ENCODE measurements around the gene PCDHB14. TPM values are rescaled to one million over a fixed set of nuclear protein-coding genes. Genes with fewer than 3 reads are reported as not detected.
"Not testable (repeated sequence)": the region's sequence is repeated elsewhere in the genome, so short reads cannot be mapped to it uniquely, and the experiment has no call there.

The PCDHB14 gene
- total and polyA plus RNA-seq, 2 donors from 2014 or later = 2.0 to 6.2 TPM

- FAIRE-seq = no peak
These were observed 26.8 kb upstream of the PCDHB14 start for GRCh38 chr5:141196363-141196762.

GRCh38 chr5:141199359-141200235, 23.5 kb upstream of the PCDHB14 start, which contains the start of gene PCDHB11:
Gene PCDHB11, plus strand, starts transcription at chr5:141199627. Its CDS starts 148 bp downstream, at chr5:141199775.
- H3K9me3 ChIP-seq (ENCODE audit: control insufficient read depth in 2 of 3, insufficient read depth in 1 of 3, low read length in 3 of 3) = peaks cover 2 to 32% (median 12%) of the 10 kb centered on the region in 3 donors
- no peak within 1 kb of the TSS for H3K27ac ChIP-seq (ENCODE audit: low read depth in 2 of 2, low read length in 2 of 2)
- intact Hi-C loops (cut with DNase I) = no loop called here
- no peak for FAIRE-seq
- no peaks in the 10 kb centered on the region for H3K4me1 ChIP-seq (ENCODE audit: control insufficient read depth in 2 of 3, insufficient read depth in 2 of 3, low read depth in 1 of 3, low read length in 3 of 3)
- H3K27me3 ChIP-seq (ENCODE audit: control insufficient read depth, insufficient read depth, low read length) = no peaks in the 10 kb centered on the region
- peak in 3 of 5 donors; percentile 32 to 45 (median 35) for DNase-seq
- H3K4me3 ChIP-seq (ENCODE audit: low read length in 3 of 3) = peak within 1 kb of the TSS; percentile 16 to 61 (median 51)
- no peaks in the 10 kb centered on the region for H3K36me3 ChIP-seq (ENCODE audit: control insufficient read depth in 2 of 3, insufficient read depth in 3 of 3, low read length in 3 of 3)
- no peak within 1 kb of the TSS for H3K9ac ChIP-seq (ENCODE audit: low read length in 3 of 3)
- peak; percentile 20 for TF ChIP-seq CTCF (IDR thresholded peaks at IDR 0.05; ENCODE audit: borderline replicate concordance, extremely low read depth, insufficient read depth)

More at GRCh38 chr5:141196363-141196762, 26.8 kb upstream of the PCDHB14 start:
- H3K4me3 ChIP-seq (ENCODE audit: low read length in 3 of 3) = no peak overlapping the region
- H3K4me1 ChIP-seq (ENCODE audit: control insufficient read depth in 2 of 3, insufficient read depth in 2 of 3, low read depth in 1 of 3, low read length in 3 of 3) = no peaks in the 10 kb centered on the region
- TF ChIP-seq CTCF (IDR thresholded peaks at IDR 0.05; ENCODE audit: borderline replicate concordance, extremely low read depth, insufficient read depth) = no peak
- no peak overlapping the region for H3K9ac ChIP-seq (ENCODE audit: low read length in 3 of 3)
- H3K9me3 ChIP-seq (ENCODE audit: control insufficient read depth in 2 of 3, insufficient read depth in 1 of 3, low read length in 3 of 3) = peaks cover 2 to 43% (median 12%) of the 10 kb centered on the region in 3 donors
- no peak overlapping the region for H3K27ac ChIP-seq (ENCODE audit: low read depth in 2 of 2, low read length in 2 of 2)
- no peak for DNase-seq
- intact Hi-C loops (cut with DNase I) = no loop called here
- H3K36me3 ChIP-seq (ENCODE audit: control insufficient read depth in 2 of 3, insufficient read depth in 3 of 3, low read length in 3 of 3) = no peaks in the 10 kb centered on the region
- no peaks in the 10 kb centered on the region for H3K27me3 ChIP-seq (ENCODE audit: control insufficient read depth, insufficient read depth, low read length)

GRCh38 chr5:141201126-141201525, 22.0 kb upstream of the PCDHB14 start:
- peaks cover 2 to 30% (median 7%) of the 10 kb centered on the region in 3 donors for H3K9me3 ChIP-seq (ENCODE audit: control insufficient read depth in 2 of 3, insufficient read depth in 1 of 3, low read length in 3 of 3)
- H3K9ac ChIP-seq (ENCODE audit: low read length in 3 of 3); H3K27me3 ChIP-seq (ENCODE audit: control insufficient read depth, insufficient read depth, low read length); H3K36me3 ChIP-seq (ENCODE audit: control insufficient read depth in 2 of 3, insufficient read depth in 3 of 3, low read length in 3 of 3); H3K27ac ChIP-seq (ENCODE audit: low read depth in 2 of 2, low read length in 2 of 2); H3K4me1 ChIP-seq (ENCODE audit: control insufficient read depth in 2 of 3, insufficient read depth in 2 of 3, low read depth in 1 of 3, low read length in 3 of 3); DNase-seq; FAIRE-seq; H3K4me3 ChIP-seq (ENCODE audit: low read length in 3 of 3); intact Hi-C loops (cut with DNase I): not testable (repeated sequence)

GRCh38 chr5:141201646-141202045, 21.5 kb upstream of the PCDHB14 start:
- not testable (repeated sequence) for H3K27me3 ChIP-seq (ENCODE audit: control insufficient read depth, insufficient read depth, low read length)

More at GRCh38 chr5:141201646-141202045, 21.5 kb upstream of the PCDHB14 start:
- H3K9ac ChIP-seq (ENCODE audit: low read length in 3 of 3); H3K4me1 ChIP-seq (ENCODE audit: control insufficient read depth in 2 of 3, insufficient read depth in 2 of 3, low read depth in 1 of 3, low read length in 3 of 3); H3K27ac ChIP-seq (ENCODE audit: low read depth in 2 of 2, low read length in 2 of 2); intact Hi-C loops (cut with DNase I); H3K4me3 ChIP-seq (ENCODE audit: low read length in 3 of 3); FAIRE-seq; H3K36me3 ChIP-seq (ENCODE audit: control insufficient read depth in 2 of 3, insufficient read depth in 3 of 3, low read length in 3 of 3); DNase-seq: not testable (repeated sequence)
- peaks cover 2 to 27% (median 7%) of the 10 kb centered on the region in 3 donors for H3K9me3 ChIP-seq (ENCODE audit: control insufficient read depth in 2 of 3, insufficient read depth in 1 of 3, low read length in 3 of 3)
